Smooth muscle cell (in vitro differentiated cells): ENCODE data around the gene PGS1. TPM values are rescaled to one million over a fixed set of nuclear protein-coding genes. Genes with fewer than 3 reads are reported as not detected.
A peak's percentile ranks its signal among the peaks of the same experiment; 100 is the strongest.

ENCODE experiments used
- DNase-seq: peaks from one replicate; lab custom pipeline; 2025; ENCODE audit not compliant: unreplicated experiment; lab: John Stamatoyannopoulos, UW
- H2AFZ ChIP-seq: fragments of 200-600 bp; sonication (generic); 2 replicates; pipeline ENCODE4 v1.6.0; 2016; ENCODE audit warnings: antibody characterized with exemption, low read depth, mild to moderate bottlenecking
- H3F3A ChIP-seq: fragments of 200-600 bp; sonication (generic); 2 replicates; pipeline ENCODE4 v1.6.0; 2017; ENCODE audit warnings: antibody characterized with exemption, low read depth
- H3K27ac ChIP-seq: fragments of 200-600 bp; sonication (generic); 2 replicates; pipeline ENCODE4 v1.5.1; 2016; ENCODE audit warnings: low read depth, mild to moderate bottlenecking
- H3K27me3 ChIP-seq: fragments of 200-600 bp; sonication (generic); 2 replicates; pipeline ENCODE4 v1.6.1; 2016; ENCODE audit warnings: low read depth, mild to moderate bottlenecking
- H3K36me3 ChIP-seq: fragments of 200-600 bp; sonication (generic); 2 replicates; pipeline ENCODE4 v1.5.1; 2016; ENCODE audit warnings: low read depth
- H3K4me1 ChIP-seq: fragments of 200-600 bp; sonication (generic); 2 replicates; pipeline ENCODE4 v1.5.1; 2016; ENCODE audit warnings: low read depth
- H3K4me2 ChIP-seq: fragments of 200-600 bp; sonication (generic); 2 replicates; pipeline ENCODE4 v1.6.0; 2016; ENCODE audit warnings: mild to moderate bottlenecking
- H3K4me3 ChIP-seq: fragments of 200-600 bp; sonication (generic); 2 replicates; pipeline ENCODE4 v1.5.1; 2016; ENCODE audit warnings: mild to moderate bottlenecking
- H3K79me2 ChIP-seq: fragments of 200-600 bp; sonication (generic); 2 replicates; pipeline ENCODE4 v1.6.0; 2016; ENCODE audit warnings: low read depth, mild to moderate bottlenecking
- H3K9ac ChIP-seq: fragments of 200-600 bp; sonication (generic); 2 replicates; pipeline ENCODE4 v1.6.0; 2016; ENCODE audit warnings: low read depth
- H3K9me3 ChIP-seq: fragments of 200-600 bp; sonication (generic); replicated peaks from 2 replicates; pipeline ENCODE4 v1.5.1; 2016; ENCODE audit warnings: low read depth
- H4K20me1 ChIP-seq: fragments of 200-600 bp; sonication (generic); 2 replicates; pipeline ENCODE4 v1.6.0; 2016; ENCODE audit warnings: low read depth
- WGBS: methylation state at CpG from one replicate; pipeline ENCODE4 v1.1.7; 2016; ENCODE audit warnings: low lambda C conversion rate; 5-methylcytosine and 5-hydroxymethylcytosine counted together
- polyA plus RNA-seq: library from polyadenylated mRNA; unstranded; fragments of >200 nt; fragmentation: Nextera tagmentation; extraction: Ambion mirVana; gene quantifications from 2 replicates; pipeline ENCODE4 v1.2.1, GENCODE V29; 2016
- total RNA-seq: library from RNA; depleted of rRNA; stranded (reverse); fragments of >200 nt; gene quantifications from 2 replicates; pipeline ENCODE4 v1.2.3, GENCODE V29; 2014
- TF ChIP-seq, protein P1 (sequence below): fragments of 200-600 bp; sonication (generic); IDR thresholded peaks from 2 replicates; pipeline ENCODE4 v1.5.1; 2017; ENCODE audit warnings: borderline replicate concordance, mild to moderate bottlenecking, antibody characterized with exemption; ENCODE audit not compliant: insufficient read depth, poor library complexity, severe bottlenecking

PGS1 gene
- total and polyA plus RNA-seq, 2 experiments from 2014 or later, result 22.6 to 29.9 TPM

DNA sequence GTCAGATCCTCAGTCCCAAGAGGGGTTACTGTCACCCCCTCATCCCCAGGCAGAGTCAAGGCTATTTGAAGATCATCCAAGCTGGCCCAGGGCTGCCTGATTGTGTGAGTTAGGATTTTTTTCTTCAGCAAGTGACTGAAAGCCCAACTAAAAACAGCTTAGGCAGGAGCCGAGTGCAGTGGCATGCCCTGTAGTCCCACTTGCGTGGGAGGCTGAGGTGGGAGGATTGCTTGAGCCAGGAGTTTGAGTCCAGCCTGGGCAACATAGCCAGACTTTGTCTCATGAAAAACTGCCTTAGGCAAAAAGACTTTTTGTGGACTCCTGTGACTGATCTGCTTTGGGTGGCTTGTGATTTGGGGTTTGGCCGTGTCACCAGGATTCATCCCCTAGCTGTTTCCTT is 19.9 kb downstream of the PGS1 start:
- Histone ChIP-seq H4K20me1 (peaks cover 26% of the 10 kb centered on the region), H3K9me3 (no peaks in the 10 kb centered on the region), H3F3A (peaks cover 32% of the 10 kb centered on the region), H3K27me3 (no peaks in the 10 kb centered on the region), H3K4me2 (peak overlapping the region; percentile 55), H2AFZ (no peak overlapping the region), H3K27ac (peak overlapping the region; percentile 82), H3K4me1 (peaks cover 8% of the 10 kb centered on the region), H3K9ac (peak overlapping the region; percentile 24), H3K36me3 (no peaks in the 10 kb centered on the region), H3K79me2 (peaks cover 49% of the 10 kb centered on the region), H3K4me3 (no peak overlapping the region)
- no peak for DNase-seq
- TF ChIP-seq, protein P1, sequence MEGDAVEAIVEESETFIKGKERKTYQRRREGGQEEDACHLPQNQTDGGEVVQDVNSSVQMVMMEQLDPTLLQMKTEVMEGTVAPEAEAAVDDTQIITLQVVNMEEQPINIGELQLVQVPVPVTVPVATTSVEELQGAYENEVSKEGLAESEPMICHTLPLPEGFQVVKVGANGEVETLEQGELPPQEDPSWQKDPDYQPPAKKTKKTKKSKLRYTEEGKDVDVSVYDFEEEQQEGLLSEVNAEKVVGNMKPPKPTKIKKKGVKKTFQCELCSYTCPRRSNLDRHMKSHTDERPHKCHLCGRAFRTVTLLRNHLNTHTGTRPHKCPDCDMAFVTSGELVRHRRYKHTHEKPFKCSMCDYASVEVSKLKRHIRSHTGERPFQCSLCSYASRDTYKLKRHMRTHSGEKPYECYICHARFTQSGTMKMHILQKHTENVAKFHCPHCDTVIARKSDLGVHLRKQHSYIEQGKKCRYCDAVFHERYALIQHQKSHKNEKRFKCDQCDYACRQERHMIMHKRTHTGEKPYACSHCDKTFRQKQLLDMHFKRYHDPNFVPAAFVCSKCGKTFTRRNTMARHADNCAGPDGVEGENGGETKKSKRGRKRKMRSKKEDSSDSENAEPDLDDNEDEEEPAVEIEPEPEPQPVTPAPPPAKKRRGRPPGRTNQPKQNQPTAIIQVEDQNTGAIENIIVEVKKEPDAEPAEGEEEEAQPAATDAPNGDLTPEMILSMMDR, result no peak
- WGBS, result 61% methylated on average over 3 of the region's 3 CpGs

DNA sequence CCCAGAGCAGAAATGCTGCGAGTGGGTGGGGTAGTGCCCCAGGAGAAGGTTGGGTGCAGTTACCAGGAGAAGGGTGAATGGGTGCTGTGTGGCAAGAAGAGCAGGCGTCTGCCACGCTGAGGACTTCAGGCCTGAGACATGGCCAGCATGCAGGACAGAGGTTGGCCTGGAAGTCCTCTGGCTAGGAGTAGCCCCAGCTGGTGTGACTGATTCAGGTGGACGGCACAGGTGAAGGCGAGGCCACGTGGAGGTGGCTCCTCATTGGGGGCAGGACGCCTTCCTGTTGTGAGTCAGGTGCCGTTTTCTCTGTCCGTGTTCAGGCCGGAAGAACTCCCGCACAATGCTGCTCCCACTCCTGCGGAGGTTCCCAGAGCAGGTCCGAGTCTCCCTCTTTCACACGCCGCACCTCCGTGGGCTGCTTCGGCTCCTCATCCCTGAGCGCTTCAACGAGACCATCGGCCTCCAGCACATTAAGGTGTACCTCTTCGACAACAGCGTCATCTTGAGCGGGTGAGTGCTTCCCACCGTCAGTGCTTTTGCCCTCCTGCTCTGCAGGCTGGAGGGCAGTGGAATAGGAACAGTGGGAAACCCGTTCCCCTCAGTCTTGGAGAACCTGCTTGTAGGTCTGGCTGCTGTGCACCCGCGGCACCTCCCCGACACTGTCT is 20.7 kb downstream of the PGS1 start:
- no peak overlapping the region for H3K4me2 ChIP-seq
- 84% methylated on average over 28 of the region's 28 CpGs for WGBS

DNA sequence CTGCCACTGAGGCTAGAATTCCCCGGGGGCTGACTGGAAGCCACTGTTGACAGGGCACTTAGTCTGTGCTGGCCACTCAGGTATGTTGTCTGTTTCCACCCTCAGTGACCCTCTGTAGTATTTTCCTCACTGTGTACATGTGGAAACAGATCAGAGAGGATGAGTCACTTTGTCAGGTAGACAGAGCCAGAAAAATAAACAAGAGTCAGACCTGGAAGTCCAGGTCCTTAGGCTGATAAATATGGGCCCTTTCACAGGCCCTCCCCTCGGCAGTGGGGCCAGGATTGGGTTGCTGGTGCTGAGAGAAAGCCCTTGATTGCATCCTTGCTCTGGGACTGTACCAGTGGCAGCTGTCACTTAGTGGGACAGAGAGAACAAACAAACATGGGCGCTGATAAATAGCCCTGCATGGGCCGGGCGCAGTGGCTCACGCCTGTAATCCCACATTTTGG is 21.3 kb downstream of the PGS1 start:
- H3K4me1 ChIP-seq, result peaks cover 8% of the 10 kb centered on the region
- H3K36me3 ChIP-seq, result no peaks in the 10 kb centered on the region
- H3K4me2 ChIP-seq, result no peak overlapping the region
- H3K27ac ChIP-seq, result peak overlapping the region; percentile 82
- TF ChIP-seq, protein P1, result no peak
- no peak for DNase-seq
- no peak overlapping the region for H3K9ac ChIP-seq
- no peaks in the 10 kb centered on the region for H3K9me3 ChIP-seq
- H3K4me3 ChIP-seq, result no peak overlapping the region
- no peaks in the 10 kb centered on the region for H3K27me3 ChIP-seq
- H4K20me1 ChIP-seq, result peaks cover 26% of the 10 kb centered on the region
- no peak overlapping the region for H2AFZ ChIP-seq
- peaks cover 28% of the 10 kb centered on the region for H3F3A ChIP-seq
- WGBS, result 75% methylated on average over 6 of the region's 6 CpGs
- H3K79me2 ChIP-seq, result peaks cover 52% of the 10 kb centered on the region

More for the DNA sequence above, 20.7 kb downstream of the PGS1 start:
- Histone ChIP-seq H3K27me3 (no peaks in the 10 kb centered on the region), H3K4me1 (peaks cover 8% of the 10 kb centered on the region), H3K4me3 (no peak overlapping the region), H3K36me3 (no peaks in the 10 kb centered on the region), H3K9me3 (no peaks in the 10 kb centered on the region), H3K27ac (peak overlapping the region; percentile 82), H3K9ac (no peak overlapping the region), H3F3A (peaks cover 32% of the 10 kb centered on the region), H2AFZ (no peak overlapping the region), H3K79me2 (peaks cover 52% of the 10 kb centered on the region), H4K20me1 (peaks cover 26% of the 10 kb centered on the region)
- DNase-seq, result no peak
- TF ChIP-seq, protein P1, result no peak
